ENCODE measurements around the gene CHPF. TPM values are rescaled to one million over a fixed set of nuclear protein-coding genes. Genes with fewer than 3 reads are reported as not detected.

CHPF gene
- total and polyA plus RNA-seq, 10 of the 15 experiments (the other 5 are each of a cell fraction or from before 2014, with no cell fraction given) = 0.09 to 17.4 (median 8.3) TPM; not detected in 1

GRCh38 chr2:219548990-219549389, 5.4 kb upstream of the CHPF start:
- Histone ChIP-seq H4K20me1 (ENCODE audit: control insufficient read depth, insufficient read depth) (no peaks in the 10 kb centered on the region; the same call in 1 of the 2 replicates), H3K27me3 (replicated peaks in 1 of 2; ENCODE audit: control insufficient read depth in 2 of 2, insufficient read depth in 2 of 2, low read length in 1 of 2) (peaks cover 8% of the 10 kb centered on the region in 2 experiments), H3K36me3 (ENCODE audit: control insufficient read depth in 2 of 2, insufficient read depth in 2 of 2, low read length in 1 of 2) (no peaks in the 10 kb centered on the region), H2AFZ (ENCODE audit: control insufficient read depth, low read depth, low read length) (no peak overlapping the region), H3K9ac (ENCODE audit: control insufficient read depth, insufficient read depth, low read length) (no peak overlapping the region), H3K9me3 (replicated peaks; ENCODE audit: control insufficient read depth, insufficient read depth, low read length) (no peaks in the 10 kb centered on the region; the same call in 2 of the 3 replicates), H3K79me2 (ENCODE audit: control insufficient read depth, insufficient read depth, low read length) (no peaks in the 10 kb centered on the region), H3K4me2 (ENCODE audit: control insufficient read depth, insufficient read depth) (no peak overlapping the region), H3K4me1 (ENCODE audit: control insufficient read depth, insufficient read depth, low read length) (no peaks in the 10 kb centered on the region; the same call in 1 of the 2 replicates), H3K4me3 (no peak overlapping the region), H3K27ac (ENCODE audit: control insufficient read depth, insufficient read depth) (no peak overlapping the region)
- ChIA-PET CTCF (interaction anchor here (1.2 to 2.2 kb wide), 2 partner anchors 12 to 141 kb away, joined by 4 to 6 read pairs; no protein-coding TSS in a partner anchor), POLR2A (no interaction called here), SMC1A (ENCODE audit: uncharacterized antibody, unreplicated experiment) (no interaction called here), RAD21 (ENCODE audit: unreplicated experiment) (no interaction called here)
- TF ChIP-seq TAF1 (IDR thresholded peaks at IDR 0.05; ENCODE audit: borderline replicate concordance, low read depth, low read length) = no peak
- TF ChIP-seq CBX5 (IDR thresholded peaks at IDR 0.05; ENCODE audit: low read depth) = no peak
- no peak for TF ChIP-seq FOXM1 (IDR thresholded peaks at IDR 0.05; ENCODE audit: low read depth, low read length)
- no peak for TF ChIP-seq RELB (IDR thresholded peaks at IDR 0.05; ENCODE audit: low read depth)
- no peak for TF ChIP-seq ATF3 (IDR thresholded peaks at IDR 0.05; ENCODE audit: borderline replicate concordance, extremely low read depth, low read depth, low read length)
- TF ChIP-seq RB1 (IDR thresholded peaks at IDR 0.05; ENCODE audit: borderline replicate concordance) = no peak
- no peak for TF ChIP-seq SMAD1 (IDR thresholded peaks at IDR 0.05; ENCODE audit: low read depth, partially characterized antibody)
- no peak for TF ChIP-seq POLR2A (IDR thresholded peaks at IDR 0.05; ENCODE audit: low read depth, low read length)
- no peak for TF ChIP-seq CBFB (IDR thresholded peaks at IDR 0.05; ENCODE audit: low read depth)
- TF ChIP-seq, protein P1, sequence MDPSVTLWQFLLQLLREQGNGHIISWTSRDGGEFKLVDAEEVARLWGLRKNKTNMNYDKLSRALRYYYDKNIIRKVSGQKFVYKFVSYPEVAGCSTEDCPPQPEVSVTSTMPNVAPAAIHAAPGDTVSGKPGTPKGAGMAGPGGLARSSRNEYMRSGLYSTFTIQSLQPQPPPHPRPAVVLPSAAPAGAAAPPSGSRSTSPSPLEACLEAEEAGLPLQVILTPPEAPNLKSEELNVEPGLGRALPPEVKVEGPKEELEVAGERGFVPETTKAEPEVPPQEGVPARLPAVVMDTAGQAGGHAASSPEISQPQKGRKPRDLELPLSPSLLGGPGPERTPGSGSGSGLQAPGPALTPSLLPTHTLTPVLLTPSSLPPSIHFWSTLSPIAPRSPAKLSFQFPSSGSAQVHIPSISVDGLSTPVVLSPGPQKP (IDR thresholded peaks at IDR 0.05; ENCODE audit: low read depth, low read length) = no peak
- TF ChIP-seq ATF7 (IDR thresholded peaks at IDR 0.05; ENCODE audit: low read depth) = no peak
- DNase-seq (ENCODE audit: low read depth, low spot score) (no peak), ATAC-seq (no peak), FAIRE-seq (no peak)
- in situ Hi-C loops (cut with MboI) = no loop called here
- BruUV-seq (replicated peaks) = no TSS peak
- intact Hi-C loops (cut with micrococcal nuclease; ENCODE audit: unreplicated experiment) = no loop called here
- 67% methylated on average over 18 of the region's 18 CpGs for WGBS (ENCODE audit: insufficient coverage, insufficient replicate concordance, low lambda C conversion rate, missing lambda C conversion rate)

Measured in GM12878 (cell line).